Fibroblast of peridontal ligament (primary cell): ENCODE data around the gene TXLNB.
A peak's percentile ranks its signal among the peaks of the same experiment; 100 is the strongest.

Source experiments
- DNase-seq: peaks from one replicate; pipeline ENCODE4 v3.0.0-alpha.2; 2010; ENCODE audit errors: extremely low read depth

The TXLNB gene

GRCh38 chr6:139291813-139292619, at the start of gene TXLNB:
Gene TXLNB (minus strand): TSS chr6:139291998. CDS start chr6:139288899, 3,099 bp downstream.
- DNase-seq = peak; percentile 74

- no peak for DNase-seq
These were observed 49.3 kb upstream of the TXLNB start for GRCh38 chr6:139341060-139341459.

- DNase-seq = peak; percentile 60
These were observed 47.0 kb upstream of the TXLNB start for GRCh38 chr6:139338795-139339194.

GRCh38 chr6:139337830-139338229, 46.0 kb upstream of the TXLNB start:
- DNase-seq = peak; percentile 65

- DNase-seq = no peak
These were observed 45.2 kb upstream of the TXLNB start for GRCh38 chr6:139337001-139337400.

GRCh38 chr6:139336488-139336887, 44.7 kb upstream of the TXLNB start:
- peak; percentile 24 for DNase-seq

GRCh38 chr6:139335447-139336210, 43.8 kb upstream of the TXLNB start:
- DNase-seq = no peak

- peak; percentile 99 for DNase-seq
These were observed 43.1 kb upstream of the TXLNB start for GRCh38 chr6:139334806-139335446.

- peak; percentile 40 for DNase-seq
These were observed 39.2 kb upstream of the TXLNB start for GRCh38 chr6:139330826-139331500.

- no peak for DNase-seq
These were observed 38.5 kb upstream of the TXLNB start for GRCh38 chr6:139330306-139330705.

GRCh38 chr6:139329224-139329623, 37.4 kb upstream of the TXLNB start:
- DNase-seq = no peak

- no peak for DNase-seq
These were observed 35.2 kb upstream of the TXLNB start for GRCh38 chr6:139327038-139327437.

GRCh38 chr6:139325686-139326085, 33.9 kb upstream of the TXLNB start:
- DNase-seq = no peak

GRCh38 chr6:139325125-139325524, 33.3 kb upstream of the TXLNB start:
- no peak for DNase-seq

GRCh38 chr6:139324301-139324555, 32.4 kb upstream of the TXLNB start:
- DNase-seq = no peak

GRCh38 chr6:139323511-139324300, 31.9 kb upstream of the TXLNB start:
- DNase-seq = peak; percentile 61

GRCh38 chr6:139320081-139320480, 28.3 kb upstream of the TXLNB start:
- DNase-seq = no peak

GRCh38 chr6:139316622-139317317, 25.0 kb upstream of the TXLNB start:
- peak; percentile 67 for DNase-seq

- DNase-seq = no peak
These were observed 22.2 kb upstream of the TXLNB start for GRCh38 chr6:139313784-139314545.

- DNase-seq = no peak
These were observed 21.4 kb upstream of the TXLNB start for GRCh38 chr6:139313229-139313628.
